Hematopoietic multipotent progenitor cell (in vitro differentiated cells): Measurements from ENCODE around the gene BOLA3. TPM values are rescaled to one million over a fixed set of nuclear protein-coding genes. Genes with fewer than 3 reads are reported as not detected.
"Not testable (repeated sequence)": the region's sequence is repeated elsewhere in the genome, so short reads cannot be mapped to it uniquely, and the experiment has no call there.

Experiments
- DNase-seq, 3 donors: peaks; one replicate each; pipeline ENCODE4 v3.0.0-alpha.2; 2011 to 2015; ENCODE audit warnings: low read depth in 2 of 3, low spot score in 2 of 3
- total RNA-seq: library from RNA; depleted of rRNA; stranded (reverse); fragments of >200 nt; gene quantifications from one replicate; pipeline ENCODE4 v1.2.3, GENCODE V29; 2012

Gene BOLA3
- total RNA-seq, 1 donor, result 5.7 TPM

DNA sequence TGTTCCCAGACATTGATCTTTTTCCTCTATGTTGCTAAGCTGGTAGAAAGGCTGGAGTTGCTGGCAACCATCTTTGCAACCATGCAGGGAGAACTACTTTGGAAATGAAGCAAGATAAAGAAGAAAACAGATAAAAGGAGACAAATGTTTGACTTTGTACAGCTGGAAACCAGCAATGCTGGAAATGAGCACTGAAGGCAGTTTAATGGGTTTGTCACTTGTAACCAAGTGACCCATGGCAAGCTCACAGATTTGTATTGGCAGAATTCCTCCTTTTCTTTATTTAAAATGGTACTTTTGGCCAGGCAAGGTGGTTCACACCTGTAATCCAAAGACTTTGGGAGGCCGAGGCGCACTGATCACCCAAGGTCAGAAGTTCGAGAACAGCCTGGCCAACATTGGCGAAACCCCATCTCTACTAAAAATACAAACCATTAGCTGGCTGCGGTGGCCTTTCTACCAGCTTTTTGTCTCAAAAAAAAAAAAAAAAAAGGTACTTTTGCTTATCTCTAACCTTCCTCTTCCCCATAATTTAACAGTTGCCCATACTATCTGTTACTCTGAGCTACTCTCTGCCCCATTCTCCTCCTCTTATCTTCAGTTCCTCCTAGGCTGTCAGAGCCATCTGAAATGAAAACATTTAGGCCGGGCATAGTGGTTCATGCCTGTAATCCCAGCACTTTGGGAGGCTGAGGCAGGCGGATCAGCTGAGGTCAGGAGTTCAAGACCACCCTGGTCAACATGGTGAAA is 2.0 kb upstream of the BOLA3 start:
- DNase-seq, result no peak

DNA sequence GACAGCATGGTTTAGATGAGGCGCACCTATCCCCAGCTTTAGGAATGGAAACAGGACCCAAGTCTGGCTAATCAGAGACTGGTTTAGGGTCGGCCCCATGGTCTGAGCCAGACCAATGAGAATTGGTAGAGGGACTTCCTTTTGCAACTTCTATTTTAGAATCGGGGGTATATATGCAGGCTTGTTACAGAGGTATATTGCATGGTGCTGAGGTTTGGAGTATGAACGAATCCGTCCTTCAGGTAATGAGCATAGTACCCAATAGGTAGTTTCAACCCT is 1.5 kb upstream of the BOLA3 start:
- no peak for DNase-seq

GRCh38 chr2:74148457-74149246 is 940 bp upstream of the BOLA3 start:
- DNase-seq, result no peak

- peak in 1 of 3 donors; percentile 48 for DNase-seq
Measured at GRCh38 chr2:74146929-74147726, 584 bp downstream of the BOLA3 start.

DNA sequence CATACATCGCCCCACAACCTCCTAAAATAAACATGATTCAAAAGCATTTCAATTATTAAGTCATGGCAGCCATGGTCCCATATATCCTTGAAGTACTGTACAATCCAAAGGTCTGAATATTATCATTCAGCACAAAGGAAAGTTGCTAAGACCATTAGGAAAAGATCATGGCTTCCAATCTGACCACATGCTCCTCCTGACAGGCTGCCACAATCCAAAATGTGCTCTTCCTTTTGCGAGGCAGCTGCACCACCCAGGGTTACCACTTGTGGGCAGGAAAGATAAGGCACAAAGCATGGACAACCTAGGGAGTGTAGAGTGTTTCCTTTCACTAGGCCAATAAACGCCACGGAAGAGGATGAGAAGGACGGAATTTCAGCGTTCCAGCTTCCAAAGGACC is 5.4 kb downstream of the BOLA3 start:
- peak in 1 of 3 donors; percentile 14 for DNase-seq

GRCh38 chr2:74138600-74139323 is 8.9 kb downstream of the BOLA3 start:
- no peak for DNase-seq

DNA sequence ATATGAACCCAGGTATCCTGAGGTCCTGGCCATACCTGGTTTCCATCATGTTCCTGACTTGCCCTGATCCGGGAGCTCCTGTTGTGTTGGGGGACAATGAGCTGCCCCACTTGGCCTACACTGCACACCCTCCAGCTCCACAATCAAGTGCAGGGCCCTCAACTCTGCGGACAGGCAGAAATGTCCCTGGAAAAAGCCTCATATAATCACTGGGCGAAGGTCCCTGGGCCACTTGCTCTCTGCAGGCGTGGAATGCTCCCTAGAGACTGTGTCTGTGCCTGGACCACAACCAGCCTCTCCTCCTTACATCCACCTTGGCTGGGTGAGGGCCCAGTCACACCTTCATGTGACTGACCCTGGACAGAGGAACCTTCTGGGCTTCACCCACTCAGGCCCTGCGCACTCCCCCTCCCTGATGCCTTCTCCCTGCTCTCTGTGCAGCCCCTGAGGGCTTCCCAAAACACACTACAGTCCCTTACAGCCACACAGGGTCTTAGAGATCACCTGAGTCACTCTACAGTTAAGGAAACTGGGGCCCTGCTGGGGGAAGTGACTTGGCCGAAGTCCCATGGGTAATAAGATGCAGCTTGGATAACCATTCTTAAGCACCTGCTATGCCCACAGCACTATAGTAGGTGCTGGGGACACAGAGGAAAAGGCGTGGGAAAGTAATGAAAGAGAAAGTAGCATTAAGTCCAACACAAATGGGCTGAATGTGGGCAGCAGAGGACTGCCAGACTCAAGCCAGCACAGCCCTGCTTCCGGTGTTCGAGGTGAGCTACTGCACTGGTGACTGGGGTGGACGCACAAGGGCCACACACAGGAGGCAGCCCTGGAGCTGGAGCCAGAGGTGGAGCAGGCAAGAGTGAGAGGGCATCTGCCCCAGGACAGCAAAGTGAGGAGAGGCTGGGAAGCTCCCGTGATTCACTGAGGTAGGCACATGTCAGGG is 9.8 kb downstream of the BOLA3 start:
- peak in 1 of 3 donors; percentile 70 for DNase-seq

GRCh38 chr2:74131901-74132300 is 15.8 kb downstream of the BOLA3 start:
- peak in 1 of 3 donors; percentile 43 for DNase-seq

GRCh38 chr2:74130211-74130995 is 17.3 kb downstream of the BOLA3 start:
- DNase-seq, result peak in 1 of 3 donors; percentile 16

DNA sequence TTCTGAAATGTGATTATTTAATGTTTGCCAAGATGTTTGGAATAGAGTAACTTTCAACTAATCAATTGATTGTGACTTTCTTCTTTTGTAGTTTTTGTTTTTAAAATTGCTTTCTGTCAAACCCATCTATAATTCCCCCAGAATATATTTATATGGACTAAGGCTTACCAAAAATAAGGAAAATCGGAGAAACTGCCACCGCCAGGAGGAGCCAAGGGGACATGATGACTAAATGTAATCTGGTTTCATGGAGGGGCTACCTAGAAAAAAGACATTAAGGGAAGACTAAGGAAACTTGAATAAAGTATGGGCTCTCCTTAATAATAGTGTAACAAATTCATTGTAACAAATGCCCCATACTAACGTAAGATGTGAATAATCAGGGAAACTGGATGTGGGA is 19.5 kb downstream of the BOLA3 start:
- no peak for DNase-seq

- DNase-seq, result not testable (repeated sequence)
Measured at GRCh38 chr2:74123955-74124354, 23.8 kb downstream of the BOLA3 start.

- DNase-seq, result not testable (repeated sequence)
Measured at GRCh38 chr2:74121846-74122245, 25.9 kb downstream of the BOLA3 start.

DNA sequence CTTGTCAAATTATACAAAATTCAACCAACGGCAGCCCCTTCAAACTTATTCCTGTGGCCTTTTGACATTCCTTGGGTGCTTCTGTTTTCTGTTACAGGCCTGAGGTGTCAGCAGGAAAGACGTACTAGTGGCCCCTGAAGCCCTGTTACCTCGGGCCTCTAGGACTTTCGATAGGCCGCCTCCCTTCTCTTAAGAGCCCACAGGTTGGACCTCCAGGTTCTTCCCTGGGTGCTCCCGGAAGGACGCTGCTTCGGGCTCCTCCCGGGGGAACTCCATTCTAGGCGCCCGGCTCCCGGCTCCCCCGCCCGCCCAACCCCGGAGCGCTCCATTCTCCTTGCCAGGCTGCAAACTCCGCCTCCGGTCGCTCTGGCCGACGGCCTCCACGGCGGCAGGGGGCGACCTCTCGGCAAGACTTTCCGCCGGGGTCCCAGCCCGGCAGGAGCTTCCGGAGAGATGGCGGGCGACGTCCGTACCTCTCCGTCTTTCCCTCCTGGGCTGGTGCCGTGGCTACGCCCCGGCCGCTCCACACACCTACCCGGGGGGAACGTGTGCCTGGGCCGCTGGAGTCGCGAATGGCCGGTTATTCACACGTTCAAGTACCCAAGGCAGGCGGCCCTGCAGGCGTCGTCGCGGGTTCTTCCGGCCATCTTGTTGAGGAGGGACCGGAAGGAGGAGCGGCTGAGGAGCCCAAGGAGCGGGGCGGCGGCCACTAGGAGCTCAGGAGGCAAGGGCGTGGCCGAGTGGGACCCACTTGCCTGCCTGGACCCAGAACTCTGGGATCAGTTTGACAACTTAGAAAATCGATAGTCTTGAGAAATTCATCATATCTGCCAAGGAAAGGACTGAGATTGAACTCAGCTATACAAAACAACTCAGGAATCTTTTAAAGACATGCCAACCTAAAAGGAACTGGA is 27.5 kb downstream of the BOLA3 start:
- peak; percentile 74 to 87 (median 87) for DNase-seq

GRCh38 chr2:74119339-74119738 is 28.4 kb downstream of the BOLA3 start:
- DNase-seq, result peak in 2 of 3 donors; percentile 15 to 26

DNA sequence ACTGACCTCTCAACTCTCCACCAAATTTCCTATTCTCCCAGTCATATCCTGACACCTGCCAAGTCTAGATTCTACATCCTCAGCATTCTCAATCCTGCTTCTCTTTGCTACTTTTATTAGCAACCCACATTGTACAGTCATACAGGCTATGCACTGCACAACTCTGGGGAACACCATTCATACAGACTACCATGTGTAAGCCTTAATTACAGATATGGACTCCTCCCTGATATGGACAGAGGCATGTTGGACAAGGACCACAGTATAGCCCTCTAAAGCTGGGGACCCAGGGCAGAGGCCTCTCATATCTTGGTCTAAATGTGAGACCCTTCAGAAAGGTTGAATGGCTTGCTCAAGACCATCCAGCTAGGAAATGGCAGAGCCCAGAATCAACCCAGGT is 36.3 kb downstream of the BOLA3 start:
- no peak for DNase-seq

DNA sequence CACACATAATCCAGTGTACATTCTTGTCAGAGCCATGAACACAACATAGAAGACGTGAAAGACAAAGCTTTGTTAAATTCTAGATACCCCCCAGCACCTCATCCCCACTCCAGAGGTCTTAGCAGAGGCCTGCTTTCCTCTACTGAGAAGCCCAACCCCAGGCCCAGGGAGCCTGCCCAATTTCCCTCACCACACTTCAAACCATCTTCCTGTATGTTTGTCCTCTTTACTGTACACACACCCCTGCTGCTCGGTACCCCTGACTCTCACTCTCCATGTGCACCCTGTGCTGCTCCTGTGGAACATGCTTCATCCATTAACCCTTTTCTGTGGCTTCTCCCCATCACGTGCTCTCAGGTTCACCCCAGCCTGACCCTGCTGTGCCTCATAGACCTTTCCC is 37.2 kb downstream of the BOLA3 start:
- no peak for DNase-seq

DNA sequence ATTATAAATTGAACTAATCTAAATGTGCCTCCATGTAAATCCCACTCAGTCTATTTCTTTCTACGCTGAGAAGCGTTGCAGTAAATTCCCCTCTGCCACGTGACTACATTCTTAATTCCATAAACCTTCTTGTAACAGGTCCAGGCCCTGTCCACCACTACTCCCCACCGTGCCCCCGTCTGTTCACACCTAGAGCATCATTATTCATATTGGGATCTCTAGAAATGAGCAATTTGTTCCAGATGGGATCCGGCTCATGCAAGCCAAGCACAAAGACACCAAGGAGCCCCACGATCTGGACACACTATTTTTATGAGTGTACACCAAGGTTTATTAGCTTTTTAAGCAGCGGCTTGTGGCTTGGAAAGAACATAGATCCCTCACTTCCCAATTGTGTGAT is 38.2 kb downstream of the BOLA3 start:
- DNase-seq, result no peak

DNA sequence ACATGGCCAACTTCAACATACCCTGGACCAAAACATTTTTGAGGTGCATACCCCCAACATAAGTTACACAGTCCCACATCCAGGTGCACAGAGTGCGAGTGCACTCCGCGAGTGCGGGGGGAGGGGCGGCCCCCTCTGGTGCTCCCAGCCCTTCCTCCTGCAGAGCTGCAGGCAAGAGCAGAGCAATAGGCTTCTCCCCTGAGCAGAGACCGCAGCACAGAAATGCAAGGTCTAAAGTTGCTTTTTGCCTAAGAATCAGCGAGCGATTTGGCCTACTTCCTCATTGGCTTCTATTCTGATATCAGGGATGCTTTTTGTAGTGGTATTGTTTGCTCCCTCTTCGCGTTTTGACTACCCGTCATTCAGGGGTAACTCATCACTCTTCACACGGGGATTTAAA is 40.6 kb downstream of the BOLA3 start:
- no peak for DNase-seq
